OCI-LY3 (cell line): ENCODE results near the gene GRAMD2B.

ENCODE experiments used
- EZH2phosphoT487 ChIP-seq: fragments of 200-600 bp; shearing (Covaris generic); IDR thresholded peaks from 2 replicates; pipeline ENCODE4 v1.6.1; 2018; ENCODE audit warnings: antibody characterized with exemption, mixed run types, low read depth
- TF ChIP-seq, protein P1 (sequence below): fragments of 200-600, 300-600 bp; sonication (generic); IDR thresholded peaks from 2 replicates; pipeline ENCODE4 v1.5.1; 2014; ENCODE audit warnings: antibody characterized with exemption, low read length, low read depth

DNA sequence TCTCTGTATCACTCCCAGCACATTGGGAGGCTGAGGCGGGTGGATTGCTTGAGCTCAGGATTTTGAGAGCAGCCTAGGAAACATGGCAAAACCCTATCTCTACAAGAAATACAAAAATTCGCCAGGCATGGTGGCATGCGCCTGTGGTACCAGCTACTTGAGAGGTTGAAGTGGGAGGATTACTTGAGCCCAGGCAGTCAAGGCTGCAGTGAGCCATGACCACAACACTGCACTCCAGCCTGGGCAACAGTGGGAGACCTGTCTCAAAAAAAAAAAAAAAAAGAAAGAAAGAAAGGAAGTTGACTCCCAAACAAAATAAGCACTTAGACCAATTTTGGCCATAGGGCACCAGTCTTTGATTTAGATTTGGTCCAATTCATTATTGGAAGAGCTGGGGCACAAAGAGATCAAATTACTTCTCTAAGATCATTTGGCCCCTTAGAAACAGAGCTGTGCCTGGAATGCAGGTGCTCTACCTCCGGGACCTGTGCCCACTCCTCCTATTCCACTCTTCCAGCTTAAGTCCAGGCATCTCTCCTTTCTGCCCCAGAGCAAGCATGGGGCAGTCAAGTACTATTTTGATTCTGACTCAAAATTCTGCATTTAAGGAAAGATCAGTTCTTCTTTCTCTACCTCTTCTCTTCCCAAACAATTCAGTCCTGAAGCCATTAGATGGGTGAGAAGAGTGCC lies 112.8 kb downstream of the GRAMD2B start:
- TF ChIP-seq, protein P1, sequence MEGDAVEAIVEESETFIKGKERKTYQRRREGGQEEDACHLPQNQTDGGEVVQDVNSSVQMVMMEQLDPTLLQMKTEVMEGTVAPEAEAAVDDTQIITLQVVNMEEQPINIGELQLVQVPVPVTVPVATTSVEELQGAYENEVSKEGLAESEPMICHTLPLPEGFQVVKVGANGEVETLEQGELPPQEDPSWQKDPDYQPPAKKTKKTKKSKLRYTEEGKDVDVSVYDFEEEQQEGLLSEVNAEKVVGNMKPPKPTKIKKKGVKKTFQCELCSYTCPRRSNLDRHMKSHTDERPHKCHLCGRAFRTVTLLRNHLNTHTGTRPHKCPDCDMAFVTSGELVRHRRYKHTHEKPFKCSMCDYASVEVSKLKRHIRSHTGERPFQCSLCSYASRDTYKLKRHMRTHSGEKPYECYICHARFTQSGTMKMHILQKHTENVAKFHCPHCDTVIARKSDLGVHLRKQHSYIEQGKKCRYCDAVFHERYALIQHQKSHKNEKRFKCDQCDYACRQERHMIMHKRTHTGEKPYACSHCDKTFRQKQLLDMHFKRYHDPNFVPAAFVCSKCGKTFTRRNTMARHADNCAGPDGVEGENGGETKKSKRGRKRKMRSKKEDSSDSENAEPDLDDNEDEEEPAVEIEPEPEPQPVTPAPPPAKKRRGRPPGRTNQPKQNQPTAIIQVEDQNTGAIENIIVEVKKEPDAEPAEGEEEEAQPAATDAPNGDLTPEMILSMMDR: no peak
- no peak for TF ChIP-seq EZH2phosphoT487
